ENCODE data around the gene ACOXL.

DNA sequence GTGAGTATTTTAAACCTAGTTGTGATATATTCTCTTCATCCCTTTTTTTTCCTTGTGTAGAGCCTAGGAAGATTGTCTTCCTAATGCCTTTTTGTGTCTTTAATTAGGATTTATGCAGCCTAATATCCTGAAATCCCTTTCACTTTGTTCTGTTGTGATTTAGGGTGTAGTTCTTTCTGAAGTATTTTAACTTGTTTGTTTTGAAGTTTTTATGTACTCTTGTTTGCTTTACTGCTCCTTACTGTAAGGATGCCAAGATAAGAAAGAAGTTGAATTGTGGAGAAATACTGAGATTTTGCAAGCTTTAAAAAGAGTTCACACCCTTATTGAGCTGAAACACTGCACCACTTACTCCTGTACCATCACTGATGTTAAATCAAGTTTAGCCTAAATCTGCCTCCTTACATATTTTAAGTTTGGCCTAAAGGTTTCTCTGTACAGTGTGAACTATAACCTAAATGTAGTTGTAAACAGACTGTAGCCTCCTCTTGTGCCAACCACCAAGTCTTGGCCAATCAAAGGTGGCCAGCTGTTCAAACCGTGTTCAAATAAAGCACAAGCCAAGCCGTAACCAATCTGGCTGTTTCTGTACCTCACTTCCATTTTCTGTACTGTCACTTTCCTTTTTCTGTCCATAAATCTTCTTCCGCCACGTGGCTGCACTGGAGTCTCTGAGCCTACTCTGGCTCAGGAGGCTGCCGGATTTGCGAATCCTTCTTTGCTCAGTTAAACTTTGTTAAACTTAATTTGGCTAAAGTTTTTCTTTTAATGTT, 17.7 kb upstream of the ACOXL start:
- TF ChIP-seq EZH2phosphoT487 (IDR thresholded peaks at IDR 0.05; ENCODE audit: insufficient read depth, low read depth) (no peak), EZH2 (IDR thresholded peaks at IDR 0.05; ENCODE audit: insufficient read depth, poor library complexity, severe bottlenecking) (no peak)
